A549 (cell line): ENCODE results near the gene PHF2. TPM values are rescaled to one million over a fixed set of nuclear protein-coding genes. Genes with fewer than 3 reads are reported as not detected.

Experiments used
- ATAC-seq, 2 experiments: fragments of 200-7000 bp in 1 of 2; fragments of >200 bp in 1 of 2; cut with Nextera tagmentation in 1 of 2; cut with Tn5 transposase in 1 of 2; 3 replicates each; pipeline versions ENCODE4 v1.8.0 to v1.9.1; 2018 to 2020; ENCODE audit warnings: mild to moderate bottlenecking in 1 of 2, moderate library complexity in 1 of 2
- CTCF ChIA-PET: fragments of 300-600 bp; sonication (Branson Sonifier 250); formaldehyde crosslinking; extraction: SDS; loops from one replicate; lab custom pipeline; 2021; ENCODE audit warnings: antibody characterized with exemption, inconsistent platforms; lab: Yijun Ruan, JAX
- POLR2A ChIA-PET: fragments of 350-600 bp; formaldehyde crosslinking; extraction: SDS; loops from one replicate; lab custom pipeline; 2021; ENCODE audit warnings: antibody characterized with exemption, inconsistent platforms; lab: Yijun Ruan, JAX
- DNase-seq, 2 experiments: peaks; one replicate each; pipeline versions ENCODE4 v3.0.0 to v3.0.0-alpha.2; 2011 to 2016; ENCODE audit warnings: low read depth in 1 of 2, low spot score in 1 of 2
- FAIRE-seq: peaks from 2 replicates; lab custom pipeline; 2011; peaks lifted over from hg19 to GRCh38; lab: Jason Lieb, UNC
- H3K27ac ChIP-seq, 2 experiments: fragments of >200 bp; sonication (Bioruptor Twin); formaldehyde crosslinking; 3 replicates each; pipeline ENCODE4 v1.5.1; 2016 to 2017
- H3K4me1 ChIP-seq: fragments of >200 bp; sonication (Bioruptor Twin); formaldehyde crosslinking; 3 replicates; pipeline ENCODE4 v1.6.1; 2016
- H3K4me2 ChIP-seq: fragments of >200 bp; sonication (Bioruptor Twin); formaldehyde crosslinking; 3 replicates; pipeline ENCODE4 v1.6.1; 2016
- H3K4me3 ChIP-seq: fragments of >200 bp; sonication (Bioruptor Twin); formaldehyde crosslinking; 3 replicates; pipeline ENCODE4 v1.5.1; 2016
- H3K9me3 ChIP-seq: fragments of >200 bp; sonication (Bioruptor Twin); formaldehyde crosslinking; 3 replicates; pipeline ENCODE4 v1.6.1; 2016
- ATOH8 ChIP-seq: fragments of 250-450 bp; sonication (Bioruptor Pico); IDR thresholded peaks from 2 replicates; pipeline ENCODE4 v1.5.0; 2020; ENCODE audit warnings: low read depth, mild to moderate bottlenecking, moderate library complexity
- BCL3 ChIP-seq: fragments of >200 bp; sonication (Bioruptor Twin); formaldehyde crosslinking; IDR thresholded peaks from 3 replicates; pipeline ENCODE4 v1.6.1; 2016
- CHD4 ChIP-seq: fragments of 200-600 bp; sonication (generic); IDR thresholded peaks from 2 replicates; pipeline ENCODE4 v1.6.1; 2016; ENCODE audit warnings: antibody characterized with exemption, mild to moderate bottlenecking, borderline replicate concordance
- CTCF ChIP-seq: fragments of >200 bp; sonication (Bioruptor Twin); formaldehyde crosslinking; IDR thresholded peaks from 3 replicates; pipeline ENCODE4 v1.5.1; 2016
- EHMT2 ChIP-seq: fragments of 200-600 bp; sonication (generic); IDR thresholded peaks from 2 replicates; pipeline ENCODE4 v1.6.1; 2016; ENCODE audit warnings: antibody characterized with exemption, low read depth, mild to moderate bottlenecking, moderate library complexity
- FOSB ChIP-seq: fragments of 250-450 bp; sonication (Bioruptor Pico); IDR thresholded peaks from 2 replicates; pipeline ENCODE4 v1.5.0; 2020; ENCODE audit warnings: mild to moderate bottlenecking, moderate library complexity
- FOXS1 ChIP-seq: fragments of 250-450 bp; sonication (Bioruptor Pico); IDR thresholded peaks from 2 replicates; pipeline ENCODE4 v1.5.0; 2020; ENCODE audit warnings: mild to moderate bottlenecking, moderate library complexity
- GATA3 ChIP-seq: IDR thresholded peaks from 2 replicates; pipeline ENCODE4 v1.6.1; 2012; ENCODE audit warnings: borderline replicate concordance
- HES2 ChIP-seq: fragments of >200 bp; sonication (Bioruptor Twin); formaldehyde crosslinking; IDR thresholded peaks from 2 replicates; pipeline ENCODE4 v1.6.1; 2016
- HEYL ChIP-seq: fragments of 250-450 bp; sonication (Bioruptor Pico); IDR thresholded peaks from 2 replicates; pipeline ENCODE4 v1.8.0; 2021; ENCODE audit warnings: mild to moderate bottlenecking, moderate library complexity
- JUNB ChIP-seq: fragments of >200 bp; sonication (Bioruptor Twin); formaldehyde crosslinking; IDR thresholded peaks from 2 replicates; pipeline ENCODE4 v1.6.1; 2016
- NPAS2 ChIP-seq: fragments of 250-450 bp; sonication (Bioruptor Pico); IDR thresholded peaks from 2 replicates; pipeline ENCODE4 v1.8.0; 2022; ENCODE audit warnings: mild to moderate bottlenecking, moderate library complexity, borderline replicate concordance
- POLR2A ChIP-seq: IDR thresholded peaks from 2 replicates; pipeline ENCODE4 v1.6.1; 2012; ENCODE audit warnings: mild to moderate bottlenecking, low read length
- RAD21 ChIP-seq, 2 experiments: fragments of >200 bp in 1 of 2; sonication (Bioruptor Twin) in 1 of 2; formaldehyde crosslinking in 1 of 2; IDR thresholded peaks in 1 of 2; conservative IDR thresholded peaks in 1 of 2; 2 replicates in 1 of 2; 3 replicates in 1 of 2; pipeline ENCODE4 v1.6.1; 2012 to 2018; ENCODE audit warnings: inconsistent platforms in 1 of 2
- RARB ChIP-seq: fragments of 250-450 bp; sonication (Bioruptor Pico); IDR thresholded peaks from 2 replicates; pipeline ENCODE4 v1.8.0; 2021; ENCODE audit warnings: mild to moderate bottlenecking, moderate library complexity
- RFX5 ChIP-seq: fragments of 450-650 bp; IDR thresholded peaks from 2 replicates; pipeline ENCODE4 v1.7.1; 2014; ENCODE audit warnings: antibody characterized with exemption, mild to moderate bottlenecking, moderate library complexity
- SREBF2 ChIP-seq: fragments of 450-650 bp; IDR thresholded peaks from 2 replicates; pipeline ENCODE4 v1.6.1; 2014; ENCODE audit warnings: mild to moderate bottlenecking, moderate library complexity
- ZC3H11A ChIP-seq: fragments of 450-650 bp; IDR thresholded peaks from 2 replicates; pipeline ENCODE4 v1.6.1; 2014; ENCODE audit warnings: antibody characterized with exemption, mild to moderate bottlenecking
- ZFP36 ChIP-seq: fragments of 450-650 bp; IDR thresholded peaks from 2 replicates; pipeline ENCODE4 v1.6.1; 2014; ENCODE audit warnings: borderline replicate concordance; ENCODE audit not compliant: partially characterized antibody
- ZNF302 ChIP-seq: fragments of 250-450 bp; sonication (Bioruptor Pico); IDR thresholded peaks from 2 replicates; pipeline ENCODE4 v1.9.0; 2021; ENCODE audit warnings: inconsistent platforms, mild to moderate bottlenecking, moderate library complexity
- ZSCAN20 ChIP-seq: fragments of 250-450 bp; sonication (Bioruptor Pico); IDR thresholded peaks from 2 replicates; pipeline ENCODE4 v1.8.0; 2022; ENCODE audit warnings: mild to moderate bottlenecking, moderate library complexity
- WGBS: methylation state at CpG from one replicate; pipeline ENCODE4 v1.1.6; 2017; ENCODE audit errors: missing lambda C conversion rate; 5-methylcytosine and 5-hydroxymethylcytosine counted together
- polyA minus RNA-seq: library from RNA; depleted of rRNA, polyadenylated mRNA; stranded (reverse); fragments of >200 nt; gene quantifications from 2 replicates; pipeline ENCODE4 v1.2.3, GENCODE V29; 2011; rRNA and poly(A)+ RNA removed
- polyA plus RNA-seq, 4 experiments: library from polyadenylated mRNA; depleted of rRNA in 3 of 4; stranded (reverse); fragments of >200 nt; fragmentation: RNase III in 1 of 4; extraction: RNeasy Plus Mini Kit Qiagen cat#74134 plus additional on column Dnase treatment in 1 of 4; gene quantifications; 2 replicates in 3 of 4; 3 replicates in 1 of 4; pipeline ENCODE4 v1.2.3, GENCODE V29; 2011 to 2017
- TF ChIP-seq, protein P1 (sequence below): fragments of 150-350 bp; IDR thresholded peaks from 2 replicates; pipeline ENCODE4 v1.6.1; 2014; ENCODE audit warnings: low read depth, mild to moderate bottlenecking, low read length

PHF2 gene
- polyA plus RNA-seq (2011; rRNA removed): 8.1 and 9.6 TPM in 2 replicates
- polyA plus RNA-seq (2012; cell fraction: cytosol; rRNA removed): 9.0 and 11.0 TPM in 2 replicates
- 15.6 and 16.4 TPM in 2 replicates for polyA plus RNA-seq (2012; cell fraction: nucleus; rRNA removed)
- 11.2 to 12.2 TPM (median 11.7 TPM) in 3 replicates for polyA plus RNA-seq (2017; fragmentation: RNase III; extraction: RNeasy Plus Mini Kit Qiagen cat#74134 plus additional on column Dnase treatment)
- 5.6 and 6.2 TPM in 2 replicates for polyA minus RNA-seq

GRCh38 chr9:93576258-93577077 is at the start of gene PHF2:
TSS of gene PHF2 (plus strand) at chr9:93576584. CDS start at chr9:93576774, 190 bp downstream.
- FAIRE-seq: no peak
- ATAC-seq: peak; percentile 52 to 58

DNA sequence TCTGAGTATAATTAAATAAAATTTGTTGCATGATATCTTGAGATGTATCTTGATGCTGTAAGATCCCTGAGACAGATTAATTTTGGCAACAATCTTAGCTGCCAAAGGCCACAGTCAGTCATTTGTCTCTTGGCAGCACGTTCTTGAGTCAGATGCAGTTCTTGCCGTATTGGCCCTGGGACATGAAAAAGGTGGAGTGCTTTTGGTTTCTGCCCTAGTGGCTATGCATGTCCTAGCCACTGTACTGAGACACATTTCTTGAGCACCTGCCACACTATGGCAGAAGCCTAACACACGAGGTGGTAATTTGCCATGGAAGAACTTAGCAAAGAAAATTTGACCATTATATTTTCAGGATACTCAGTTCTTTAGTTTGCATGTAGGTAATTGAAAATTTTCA is 45.0 kb upstream of the PHF2 start:
- Histone ChIP-seq H3K4me1 (no peaks in the 10 kb centered on the region), H3K27ac (no peak overlapping the region), H3K4me3 (no peak overlapping the region), H3K9me3 (no peaks in the 10 kb centered on the region), H3K4me2 (no peak overlapping the region)
- DNase-seq: peak in 1 of 2 experiments; percentile 36
- peak; percentile 71 to 77; a peak in 4 of 6 replicates for ATAC-seq
- FAIRE-seq: no peak
- CTCF ChIA-PET: interaction anchor here (0.9 kb wide), 1 partner anchor 23 kb away, joined by 3 read pairs; no protein-coding TSS in a partner anchor
- POLR2A ChIA-PET: no interaction called here
- TF ChIP-seq RFX5 (no peak), FOXS1 (no peak), CHD4 (no peak), RAD21 (conservative IDR thresholded peaks at IDR 0.05 in 1 of 2, IDR thresholded peaks at IDR 0.05 in 1 of 2) (no peak), BCL3 (no peak), ZFP36 (no peak), EHMT2 (no peak)
- WGBS: 84% methylated on average over 3 of the region's 3 CpGs

More at GRCh38 chr9:93576258-93577077, at the start of gene PHF2:
- POLR2A ChIA-PET: interaction anchor here (1.5 to 2.4 kb wide), 2 partner anchors 10 to 123 kb away, joined by 7 to 16 read pairs; partner anchors contain the start of gene FAM120AOS
- DNase-seq: peak in 1 of 2 experiments; percentile 47
- Histone ChIP-seq H3K27ac (peak within 1 kb of the TSS; percentile 89 to 100), H3K9me3 (peaks cover 4% of the 10 kb centered on the region; the same call in 2 of the 3 replicates), H3K4me2 (peak within 1 kb of the TSS; percentile 98), H3K4me3 (peak within 1 kb of the TSS; percentile 96), H3K4me1 (peaks cover 14% of the 10 kb centered on the region)
- TF ChIP-seq BCL3 (0 out of 3 replicates have a peak, but pooled peaks have one; percentile 11), POLR2A (peak; percentile 26), CTCF (no peak)
- no CpG with 5 or more reads among the region's 140 CpGs for WGBS
- CTCF ChIA-PET: interaction anchor here (0.7 to 2.8 kb wide), 2 partner anchors 10 to 149 kb away, joined by 3 to 17 read pairs; no protein-coding TSS in a partner anchor

GRCh38 chr9:93532141-93532540 is 44.2 kb upstream of the PHF2 start:
- ChIA-PET POLR2A (no interaction called here), CTCF (no interaction called here)
- no peak overlapping the region for H3K4me3 ChIP-seq
- DNase-seq: no peak
- no peak for FAIRE-seq
- ATAC-seq: no peak
- no peaks in the 10 kb centered on the region for H3K4me1 ChIP-seq
- 90% methylated on average over 8 of the region's 8 CpGs for WGBS
- H3K9me3 ChIP-seq: no peaks in the 10 kb centered on the region
- no peak overlapping the region for H3K27ac ChIP-seq
- no peak overlapping the region for H3K4me2 ChIP-seq
- TF ChIP-seq SREBF2: no peak
- TF ChIP-seq, protein P1, sequence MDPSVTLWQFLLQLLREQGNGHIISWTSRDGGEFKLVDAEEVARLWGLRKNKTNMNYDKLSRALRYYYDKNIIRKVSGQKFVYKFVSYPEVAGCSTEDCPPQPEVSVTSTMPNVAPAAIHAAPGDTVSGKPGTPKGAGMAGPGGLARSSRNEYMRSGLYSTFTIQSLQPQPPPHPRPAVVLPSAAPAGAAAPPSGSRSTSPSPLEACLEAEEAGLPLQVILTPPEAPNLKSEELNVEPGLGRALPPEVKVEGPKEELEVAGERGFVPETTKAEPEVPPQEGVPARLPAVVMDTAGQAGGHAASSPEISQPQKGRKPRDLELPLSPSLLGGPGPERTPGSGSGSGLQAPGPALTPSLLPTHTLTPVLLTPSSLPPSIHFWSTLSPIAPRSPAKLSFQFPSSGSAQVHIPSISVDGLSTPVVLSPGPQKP: no peak
- no peak for TF ChIP-seq ZNF302 (CRISPR knock-in tag)
- no peak for TF ChIP-seq JUNB
- TF ChIP-seq NPAS2 (CRISPR knock-in tag): no peak
- TF ChIP-seq ZSCAN20 (CRISPR knock-in tag): no peak
- no peak for TF ChIP-seq ZC3H11A
- no peak for TF ChIP-seq GATA3
- no peak for TF ChIP-seq POLR2A
- TF ChIP-seq BCL3: no peak
- no peak for TF ChIP-seq HES2
- TF ChIP-seq FOSB (CRISPR knock-in tag): no peak
- TF ChIP-seq HEYL (CRISPR knock-in tag): no peak
- no peak for TF ChIP-seq ATOH8 (CRISPR knock-in tag)
- no peak for TF ChIP-seq CHD4
- TF ChIP-seq FOXS1: no peak
- TF ChIP-seq RARB (CRISPR knock-in tag): no peak
